ENCODE measurements around the gene MUCL1.

MUCL1 gene

DNA sequence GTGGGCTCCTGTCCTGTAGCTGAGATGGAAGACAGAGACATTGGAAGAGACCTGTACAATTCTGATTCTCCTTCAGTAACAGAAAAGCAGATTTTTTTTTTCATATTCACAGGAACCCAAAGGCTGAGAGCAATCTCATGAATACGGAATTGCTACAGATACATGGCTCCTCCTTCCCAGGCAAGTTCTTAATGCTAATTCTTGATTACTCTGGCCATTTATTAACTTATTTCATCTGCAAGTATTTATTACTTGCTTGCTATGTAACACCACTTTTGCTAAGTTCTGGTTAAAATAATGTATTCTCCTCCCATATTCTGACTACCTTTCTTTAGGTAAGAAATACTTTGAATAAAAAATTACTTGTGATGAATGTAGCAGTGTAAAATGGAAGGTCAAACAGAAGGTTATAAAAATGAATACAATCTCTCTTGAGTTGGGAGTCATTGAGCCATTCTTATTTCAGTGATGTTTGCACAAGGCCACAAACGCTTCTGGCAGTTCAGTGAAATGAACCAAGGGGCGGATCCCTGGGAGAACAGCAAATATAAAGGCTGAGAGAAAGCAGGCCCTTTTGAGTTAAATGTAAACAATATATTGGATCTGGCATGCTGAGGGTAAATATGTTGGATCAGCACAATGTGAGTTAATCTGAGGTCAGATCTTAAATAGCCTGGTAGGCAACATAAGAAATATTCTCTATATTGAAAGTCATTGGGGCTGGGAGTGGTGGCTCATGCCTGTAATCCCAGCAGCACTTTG lies 37.6 kb downstream of the MUCL1 start:
- no peak for DNase-seq (ENCODE audit: low read depth in 1 of 2, low spot score in 1 of 2)

All from activated T-helper 1 cell treated with anti-CD3 and anti-CD28 coated beads, Interleukin-2, amount 50 U/mL, for 16 hours (primary cell).